ENCODE results near the gene YTHDF1.

The YTHDF1 gene

DNA sequence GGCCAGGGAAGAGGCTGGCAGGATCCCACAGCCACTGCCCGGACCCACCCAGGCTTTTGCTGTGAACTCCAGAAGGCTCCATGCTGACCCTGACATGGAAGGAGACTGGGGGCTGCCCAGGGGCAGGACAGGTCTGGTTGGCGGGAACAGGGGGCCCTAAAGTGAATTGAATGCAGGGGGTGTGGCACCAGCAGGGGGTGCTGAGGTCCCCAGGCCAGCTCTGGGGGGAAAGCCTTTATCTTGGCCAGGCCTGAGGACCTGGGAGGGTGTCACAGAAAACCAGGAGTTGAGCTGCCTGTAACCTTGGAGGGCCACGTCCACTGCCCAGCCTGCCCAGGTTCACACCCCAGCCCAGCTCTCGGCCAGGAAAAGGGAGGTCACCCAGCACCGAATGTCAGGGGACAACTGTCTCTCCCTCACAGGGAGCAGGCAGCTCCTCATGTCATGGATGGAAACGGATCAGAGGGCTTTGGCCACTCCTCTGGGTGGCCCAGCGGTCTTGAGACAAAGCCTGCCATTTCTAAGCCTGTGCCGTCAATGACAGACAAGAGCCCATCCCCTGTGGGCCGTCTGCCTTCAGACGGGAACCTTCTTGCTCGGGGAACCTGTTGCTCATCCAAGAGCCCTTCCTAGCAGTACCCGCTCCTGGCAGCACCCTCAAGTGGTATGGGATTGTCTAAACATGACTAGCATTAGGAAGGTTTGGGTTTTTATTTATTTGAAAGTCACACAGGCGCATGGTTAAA, 2.9 kb upstream of the YTHDF1 start:
- no peak overlapping the region for H3K4me3 ChIP-seq (replicated peaks in 1 of 2; ENCODE audit: low read depth in 2 of 2, low read length in 2 of 2)
- TF ChIP-seq, protein P1, sequence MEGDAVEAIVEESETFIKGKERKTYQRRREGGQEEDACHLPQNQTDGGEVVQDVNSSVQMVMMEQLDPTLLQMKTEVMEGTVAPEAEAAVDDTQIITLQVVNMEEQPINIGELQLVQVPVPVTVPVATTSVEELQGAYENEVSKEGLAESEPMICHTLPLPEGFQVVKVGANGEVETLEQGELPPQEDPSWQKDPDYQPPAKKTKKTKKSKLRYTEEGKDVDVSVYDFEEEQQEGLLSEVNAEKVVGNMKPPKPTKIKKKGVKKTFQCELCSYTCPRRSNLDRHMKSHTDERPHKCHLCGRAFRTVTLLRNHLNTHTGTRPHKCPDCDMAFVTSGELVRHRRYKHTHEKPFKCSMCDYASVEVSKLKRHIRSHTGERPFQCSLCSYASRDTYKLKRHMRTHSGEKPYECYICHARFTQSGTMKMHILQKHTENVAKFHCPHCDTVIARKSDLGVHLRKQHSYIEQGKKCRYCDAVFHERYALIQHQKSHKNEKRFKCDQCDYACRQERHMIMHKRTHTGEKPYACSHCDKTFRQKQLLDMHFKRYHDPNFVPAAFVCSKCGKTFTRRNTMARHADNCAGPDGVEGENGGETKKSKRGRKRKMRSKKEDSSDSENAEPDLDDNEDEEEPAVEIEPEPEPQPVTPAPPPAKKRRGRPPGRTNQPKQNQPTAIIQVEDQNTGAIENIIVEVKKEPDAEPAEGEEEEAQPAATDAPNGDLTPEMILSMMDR (IDR thresholded peaks at IDR 0.05; ENCODE audit: low read depth, low read length): no peak
- no peak for DNase-seq (ENCODE audit: low read depth in 2 of 2)

DNA sequence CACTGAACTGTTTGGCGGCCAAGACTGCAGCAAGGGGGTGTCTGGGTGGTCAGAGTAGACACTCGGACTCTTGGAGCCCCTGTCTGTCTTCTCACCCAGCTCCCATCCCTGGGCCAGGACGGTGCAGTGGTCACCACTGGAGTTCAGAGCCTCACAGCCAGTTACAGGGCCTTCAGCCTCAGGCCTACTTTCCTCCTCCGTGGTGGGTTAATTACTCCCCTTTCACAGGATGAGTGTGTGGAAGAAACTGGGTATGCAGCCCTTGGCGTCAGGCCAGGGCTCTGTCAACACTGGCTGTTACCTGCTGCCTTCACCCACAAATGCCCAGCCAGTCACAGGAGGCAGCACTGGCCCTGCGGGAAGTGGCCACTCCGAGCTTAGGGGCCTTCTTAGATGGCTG, 1.8 kb upstream of the YTHDF1 start:
- H3K4me3 ChIP-seq (replicated peaks in 1 of 2; ENCODE audit: low read depth in 2 of 2, low read length in 2 of 2): no peak overlapping the region
- TF ChIP-seq, protein P1 (IDR thresholded peaks at IDR 0.05; ENCODE audit: low read depth, low read length): no peak
- no peak for DNase-seq (ENCODE audit: low read depth in 2 of 2)

- H3K4me3 ChIP-seq (replicated peaks in 1 of 2; ENCODE audit: low read depth in 2 of 2, low read length in 2 of 2): peak overlapping the region; percentile 61 to 75
- TF ChIP-seq, protein P1 (IDR thresholded peaks at IDR 0.05; ENCODE audit: low read depth, low read length): no peak
- DNase-seq (ENCODE audit: low read depth in 2 of 2): no peak
Observed at GRCh38 chr20:63216849-63217471, 1.0 kb upstream of the YTHDF1 start.

DNA sequence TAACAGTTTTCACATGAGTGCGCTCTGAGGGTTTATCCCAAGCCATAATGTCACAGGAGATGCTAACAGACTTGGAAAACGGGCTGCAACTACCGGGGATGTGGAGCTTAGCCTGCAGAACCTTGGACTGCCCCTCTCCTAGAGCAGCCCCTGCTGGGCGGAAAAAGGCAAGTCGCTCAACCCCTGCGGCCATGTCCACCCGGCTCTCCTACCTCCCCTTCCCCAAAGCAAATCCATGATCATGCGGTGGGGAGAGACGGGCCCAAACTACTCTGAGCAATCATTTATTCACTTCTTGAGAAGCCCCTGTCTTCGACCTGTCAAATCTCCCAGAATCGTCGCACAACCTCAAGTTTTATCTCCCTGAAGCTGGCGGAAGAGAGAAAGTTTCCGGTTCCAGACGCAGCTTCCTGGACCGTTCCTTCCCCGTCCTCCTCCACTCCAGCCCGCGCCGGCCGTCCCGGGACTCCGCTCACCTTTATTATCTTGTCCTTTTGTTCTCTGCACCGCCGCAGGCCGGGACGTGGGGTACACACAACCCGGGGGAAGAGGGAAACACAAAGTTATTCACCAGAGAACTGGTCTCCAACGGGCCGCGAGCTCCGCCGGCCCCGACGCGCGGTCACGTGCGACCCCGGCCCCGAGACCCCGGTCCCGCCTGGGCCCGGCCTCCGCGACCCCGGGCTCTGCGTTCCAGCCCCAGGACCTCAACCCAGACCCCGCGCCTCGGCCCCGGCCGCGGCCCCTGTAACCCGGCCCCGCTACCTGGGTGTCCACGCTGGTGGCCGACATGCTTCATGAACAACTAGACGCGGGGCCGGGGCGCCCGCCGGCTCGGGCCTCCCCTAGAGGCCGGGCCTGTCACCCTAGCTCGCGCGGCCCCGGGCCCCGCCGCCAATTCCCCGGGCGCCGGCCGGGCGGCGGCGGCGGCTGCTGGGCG, 560 bp downstream of the YTHDF1 start:
- peak; percentile 65 to 69 for DNase-seq (ENCODE audit: low read depth in 2 of 2)
- TF ChIP-seq, protein P1 (IDR thresholded peaks at IDR 0.05; ENCODE audit: low read depth, low read length): peak; percentile 74
- peak overlapping the region; percentile 74 to 75 for H3K4me3 ChIP-seq (replicated peaks in 1 of 2; ENCODE audit: low read depth in 2 of 2, low read length in 2 of 2)

DNA sequence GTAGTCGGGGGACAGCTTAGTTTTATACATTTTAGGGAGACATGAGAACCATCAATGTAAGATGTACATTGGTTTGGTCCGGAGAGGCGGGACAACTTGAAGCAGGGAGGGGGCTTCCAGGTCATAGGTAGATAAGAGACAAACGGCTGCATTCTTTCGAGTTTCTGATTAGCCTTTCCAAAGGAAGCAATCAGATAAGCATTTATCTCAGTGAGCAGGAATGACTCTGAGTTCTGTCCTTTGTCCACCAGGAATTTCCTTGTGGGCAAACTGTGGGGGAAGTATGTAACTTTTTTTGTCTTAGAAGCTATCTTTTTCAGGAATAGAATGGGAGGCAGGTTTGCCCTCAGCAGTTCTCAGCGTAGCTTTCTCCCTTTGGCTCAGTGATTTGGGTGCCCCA, 1.4 kb downstream of the YTHDF1 start:
- DNase-seq (ENCODE audit: low read depth in 2 of 2): no peak
- TF ChIP-seq, protein P1 (IDR thresholded peaks at IDR 0.05; ENCODE audit: low read depth, low read length): no peak
- peak overlapping the region; percentile 74 to 75 for H3K4me3 ChIP-seq (replicated peaks in 1 of 2; ENCODE audit: low read depth in 2 of 2, low read length in 2 of 2)

DNA sequence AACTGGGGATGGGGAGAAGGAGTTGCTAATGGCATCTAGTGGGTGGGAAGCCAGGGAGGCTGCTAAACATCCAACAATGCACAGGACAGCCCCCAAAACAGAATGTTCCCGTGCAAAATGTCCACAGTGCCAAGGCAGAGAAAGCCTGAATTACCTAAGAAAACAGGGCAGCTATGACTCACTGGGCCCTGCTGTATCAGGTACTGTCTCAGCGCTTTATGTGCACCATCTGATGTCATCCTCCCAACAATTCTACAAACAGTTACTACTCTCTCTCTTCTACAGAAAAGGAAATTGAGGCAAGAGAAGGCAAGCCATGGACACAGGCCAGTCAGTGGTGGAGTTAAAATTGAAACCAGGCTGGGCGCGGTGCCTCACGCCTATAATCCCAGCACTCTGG, 3.1 kb downstream of the YTHDF1 start:
- TF ChIP-seq, protein P1 (IDR thresholded peaks at IDR 0.05; ENCODE audit: low read depth, low read length): no peak
- DNase-seq (ENCODE audit: low read depth in 2 of 2): no peak
- H3K4me3 ChIP-seq (replicated peaks in 1 of 2; ENCODE audit: low read depth in 2 of 2, low read length in 2 of 2): no peak overlapping the region
